Astrocyte of the cerebellum (primary cell): Measurements from ENCODE around the gene PSAPL1.

Experiments used
- DNase-seq: peaks from one replicate; pipeline ENCODE4 v3.0.0-alpha.2; 2011; ENCODE audit warnings: low read depth
- H3K4me3 ChIP-seq: 2 replicates; pipeline ENCODE4 v1.5.1; 2011; ENCODE audit warnings: mild to moderate bottlenecking, low read depth, low read length, moderate library complexity
- in situ Hi-C: cut with HindIII; loops from 2 replicates; pipeline ENCODE4 v1.10.0; 2017; ENCODE audit warnings: low sequenced_read_pairs
- TF ChIP-seq, protein P1 (sequence below): IDR thresholded peaks from 2 replicates; pipeline ENCODE4 v1.5.1; 2012; ENCODE audit warnings: low read length, low read depth, moderate library complexity, mild to moderate bottlenecking; ENCODE audit errors: missing control alignments

PSAPL1 gene

DNA sequence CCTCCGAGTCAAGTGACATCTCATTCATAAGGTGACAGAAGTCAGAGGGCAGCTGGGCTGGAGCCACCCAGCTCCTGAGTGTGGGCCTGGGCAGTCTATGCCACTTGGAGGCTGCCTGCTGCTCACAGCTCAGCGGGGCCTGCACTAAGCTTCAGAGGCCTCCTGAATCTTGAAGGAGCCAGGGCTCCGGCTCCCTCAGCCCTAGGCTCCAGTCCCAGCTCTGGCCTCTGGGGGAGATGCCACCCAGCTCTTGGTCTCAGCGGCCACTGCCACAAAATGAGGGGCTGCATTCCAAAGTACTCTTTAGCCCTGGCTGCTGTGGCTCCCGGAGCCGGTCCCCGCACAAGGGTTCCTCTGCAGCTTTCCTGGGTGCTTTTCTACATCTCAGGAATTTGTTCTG, 32.7 kb upstream of the PSAPL1 start:
- DNase-seq = no peak
- in situ Hi-C loops = no loop called here
- TF ChIP-seq, protein P1, sequence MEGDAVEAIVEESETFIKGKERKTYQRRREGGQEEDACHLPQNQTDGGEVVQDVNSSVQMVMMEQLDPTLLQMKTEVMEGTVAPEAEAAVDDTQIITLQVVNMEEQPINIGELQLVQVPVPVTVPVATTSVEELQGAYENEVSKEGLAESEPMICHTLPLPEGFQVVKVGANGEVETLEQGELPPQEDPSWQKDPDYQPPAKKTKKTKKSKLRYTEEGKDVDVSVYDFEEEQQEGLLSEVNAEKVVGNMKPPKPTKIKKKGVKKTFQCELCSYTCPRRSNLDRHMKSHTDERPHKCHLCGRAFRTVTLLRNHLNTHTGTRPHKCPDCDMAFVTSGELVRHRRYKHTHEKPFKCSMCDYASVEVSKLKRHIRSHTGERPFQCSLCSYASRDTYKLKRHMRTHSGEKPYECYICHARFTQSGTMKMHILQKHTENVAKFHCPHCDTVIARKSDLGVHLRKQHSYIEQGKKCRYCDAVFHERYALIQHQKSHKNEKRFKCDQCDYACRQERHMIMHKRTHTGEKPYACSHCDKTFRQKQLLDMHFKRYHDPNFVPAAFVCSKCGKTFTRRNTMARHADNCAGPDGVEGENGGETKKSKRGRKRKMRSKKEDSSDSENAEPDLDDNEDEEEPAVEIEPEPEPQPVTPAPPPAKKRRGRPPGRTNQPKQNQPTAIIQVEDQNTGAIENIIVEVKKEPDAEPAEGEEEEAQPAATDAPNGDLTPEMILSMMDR = no peak
- H3K4me3 ChIP-seq = no peak overlapping the region

DNA sequence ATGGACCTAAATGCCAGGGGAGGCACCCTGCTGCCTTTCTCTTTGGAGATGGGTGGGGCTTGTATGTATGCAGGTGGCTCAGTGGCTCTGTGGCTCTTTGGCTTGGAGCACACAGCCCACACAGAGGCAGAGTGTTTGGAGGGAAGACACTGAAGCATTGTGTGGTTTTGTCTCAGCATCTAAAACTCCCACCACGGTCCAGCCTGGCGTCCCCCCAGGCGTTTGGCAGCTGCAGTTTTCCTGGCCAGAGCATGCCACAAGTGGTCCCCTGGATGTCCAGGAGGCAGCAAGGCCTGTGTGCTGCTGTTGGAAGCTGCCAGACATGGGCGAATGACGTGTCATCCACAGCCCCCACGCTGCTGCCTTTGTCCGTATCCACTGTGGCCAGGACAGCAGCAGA, 32.2 kb upstream of the PSAPL1 start:
- no peak for DNase-seq
- TF ChIP-seq, protein P1 = no peak
- in situ Hi-C loops = no loop called here
- H3K4me3 ChIP-seq = no peak overlapping the region

DNA sequence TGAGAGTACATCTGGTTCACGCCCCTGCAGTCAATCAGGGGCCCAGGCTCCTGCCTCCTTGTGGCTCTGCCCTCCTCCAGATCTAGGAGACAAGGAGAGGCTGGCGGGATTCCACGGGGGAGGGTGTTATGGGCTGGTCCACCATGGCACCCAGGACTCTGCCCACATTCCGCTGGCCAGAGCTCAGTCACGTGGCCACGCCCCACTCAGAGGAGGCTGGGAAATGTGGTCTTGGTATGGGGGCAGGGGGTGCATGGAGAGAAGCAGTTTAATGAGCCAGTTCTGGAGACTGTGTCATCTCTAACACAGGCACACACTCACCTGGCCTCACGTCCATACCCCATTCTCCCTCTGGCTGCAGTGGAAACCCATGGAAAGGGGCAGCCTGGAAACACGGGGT, 31.5 kb upstream of the PSAPL1 start:
- no peak overlapping the region for H3K4me3 ChIP-seq
- in situ Hi-C loops = no loop called here
- TF ChIP-seq, protein P1 = no peak
- DNase-seq = no peak

DNA sequence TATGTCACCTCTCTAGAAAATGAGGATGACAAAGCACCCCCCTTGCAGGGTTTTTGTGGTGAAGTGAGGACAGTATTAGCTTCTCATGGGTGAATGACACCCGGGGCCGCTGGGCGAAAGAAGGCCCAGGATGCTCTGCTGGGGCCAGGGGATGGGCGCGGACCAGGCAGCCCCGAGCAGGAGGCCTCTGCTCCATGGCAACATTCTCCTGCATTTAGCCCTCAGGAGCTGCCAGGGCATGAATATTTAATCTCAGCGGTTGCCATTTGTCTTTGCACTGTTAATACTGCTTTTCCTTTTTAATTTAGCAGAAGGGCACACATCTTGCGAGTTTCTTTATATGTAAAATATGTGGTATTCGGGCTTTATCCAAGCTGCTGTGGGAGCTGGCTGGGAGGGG, 30.3 kb upstream of the PSAPL1 start:
- TF ChIP-seq, protein P1 = no peak
- in situ Hi-C loops = no loop called here
- no peak overlapping the region for H3K4me3 ChIP-seq
- DNase-seq = no peak

DNA sequence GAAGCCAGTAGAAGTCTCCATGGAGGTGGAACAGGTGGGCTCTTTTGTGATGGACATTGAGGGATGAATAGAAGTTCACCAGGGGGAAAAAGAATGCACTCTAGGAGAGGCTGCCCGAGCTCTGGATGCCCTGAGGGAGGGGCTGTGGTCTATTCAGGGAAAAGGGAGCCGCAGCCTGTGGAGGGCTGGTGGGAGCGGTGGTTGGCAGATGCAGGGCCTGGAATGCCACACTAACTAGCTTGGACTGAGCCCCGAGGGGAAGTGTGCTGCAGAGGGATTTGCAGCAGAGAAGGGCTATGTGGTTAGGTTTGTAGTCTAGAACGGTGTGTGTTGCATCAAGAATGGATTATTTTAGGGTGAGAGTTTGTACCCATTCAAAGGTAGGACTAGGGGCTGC, 29.5 kb upstream of the PSAPL1 start:
- TF ChIP-seq, protein P1 = no peak
- no peak for DNase-seq
- in situ Hi-C loops = no loop called here
- no peak overlapping the region for H3K4me3 ChIP-seq

DNA sequence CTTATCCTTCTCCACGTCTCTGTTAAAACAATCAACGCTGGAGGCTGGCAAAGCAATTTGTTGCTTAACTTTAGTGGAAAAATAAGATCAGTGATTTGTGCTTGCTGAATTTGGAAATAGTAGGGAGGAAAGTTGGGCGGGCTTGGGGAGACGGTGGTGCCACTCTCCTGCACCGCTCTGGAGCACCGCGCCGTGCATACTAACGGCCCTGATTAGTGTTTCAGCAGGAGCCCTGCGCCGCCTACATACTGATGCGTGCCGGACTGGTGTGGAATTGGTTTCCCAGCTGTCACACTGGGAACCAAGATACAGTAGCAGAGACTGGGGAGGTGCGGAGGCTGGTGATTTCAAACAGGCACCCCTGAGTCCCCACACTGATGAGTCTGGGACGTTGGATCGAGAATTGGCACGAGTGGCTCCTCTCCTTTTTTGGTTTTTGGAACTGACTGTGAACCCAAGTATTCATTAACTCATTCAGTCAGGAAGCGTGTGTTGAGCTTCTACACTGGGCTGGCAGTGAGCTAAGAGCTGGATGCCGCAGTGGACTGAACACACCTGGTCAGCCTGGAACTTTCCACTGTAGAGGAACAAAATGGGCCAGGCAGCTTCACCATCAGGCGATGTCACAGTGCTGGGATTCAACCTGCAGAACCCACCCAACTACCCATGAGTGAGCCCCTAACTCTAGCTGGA, 29.0 kb upstream of the PSAPL1 start:
- no peak overlapping the region for H3K4me3 ChIP-seq
- DNase-seq = no peak
- TF ChIP-seq, protein P1 = no peak
- in situ Hi-C loops = no loop called here
